CD14-positive monocyte (primary cell): Measurements from ENCODE around the gene PTGER1. TPM values are rescaled to one million over a fixed set of nuclear protein-coding genes. Genes with fewer than 3 reads are reported as not detected.
"Not testable (repeated sequence)": the region's sequence is repeated elsewhere in the genome, so short reads cannot be mapped to it uniquely, and the experiment has no call there.

Experiments used
- DNase-seq, 3 donors: peaks; one replicate each; pipeline ENCODE4 v3.0.0-alpha.2; 2011 to 2022
- H2AFZ ChIP-seq: 2 replicates; pipeline ENCODE4 v1.6.0; 2012; ENCODE audit warnings: mild to moderate bottlenecking, low read depth, low read length, inconsistent platforms; ENCODE audit not compliant: insufficient read depth, poor library complexity, severe bottlenecking
- H3K27ac ChIP-seq, 2 donors: 1 replicate in 1 of 2; 2 replicates in 1 of 2; pipeline ENCODE4 v1.5.1; 2012 to 2013; ENCODE audit warnings: low read length in 2 of 2, control low read depth in 1 of 2, inconsistent platforms in 1 of 2, low read depth in 1 of 2, mild to moderate bottlenecking in 1 of 2
- H3K27me3 ChIP-seq, 2 donors: one replicate each; pipeline versions ENCODE4 v1.6.0 to v1.6.1; 2011 to 2013; ENCODE audit warnings: low read length in 2 of 2; ENCODE audit not compliant: control insufficient read depth in 2 of 2, insufficient read depth in 2 of 2
- H3K36me3 ChIP-seq, 2 donors: replicated peaks in 1 of 2; 1 replicate in 1 of 2; 2 replicates in 1 of 2; pipeline versions ENCODE4 v1.5.1 to v1.6.1; 2012 to 2013; ENCODE audit warnings: low read length in 2 of 2, control low read depth in 1 of 2, inconsistent platforms in 1 of 2, mild to moderate bottlenecking in 1 of 2; ENCODE audit not compliant: insufficient read depth in 2 of 2, control insufficient read depth in 1 of 2
- H3K4me1 ChIP-seq, 2 donors: 1 replicate in 1 of 2; 2 replicates in 1 of 2; pipeline versions ENCODE4 v1.5.1 to v1.6.1; 2012 to 2013; ENCODE audit warnings: low read length in 2 of 2, control low read depth in 1 of 2, inconsistent platforms in 1 of 2, mild to moderate bottlenecking in 1 of 2, moderate library complexity in 1 of 2; ENCODE audit not compliant: insufficient read depth in 2 of 2, control insufficient read depth in 1 of 2
- H3K4me2 ChIP-seq: replicated peaks from 2 replicates; pipeline ENCODE3; 2012; ENCODE audit warnings: low read length, moderate library complexity, mild to moderate bottlenecking; ENCODE audit not compliant: poor library complexity, severe bottlenecking; ENCODE audit errors: extremely low read depth
- H3K4me3 ChIP-seq, 3 experiments: fragments of 200-600 bp in 1 of 3; sonication (generic) in 1 of 3; replicated peaks in 1 of 3; 1 replicate in 2 of 3; 2 replicates in 1 of 3; pipeline ENCODE4 v1.5.1; 2011 to 2013; ENCODE audit warnings: low read length in 3 of 3, mild to moderate bottlenecking in 3 of 3, control low read depth in 2 of 3, low read depth in 2 of 3, inconsistent platforms in 1 of 3, moderate library complexity in 1 of 3
- H3K79me2 ChIP-seq: 2 replicates; pipeline ENCODE4 v1.6.0; 2012; ENCODE audit warnings: mild to moderate bottlenecking, control low read depth, inconsistent platforms, low read length, moderate library complexity; ENCODE audit not compliant: insufficient read depth
- H3K9ac ChIP-seq: 2 replicates; pipeline ENCODE4 v1.6.0; 2017; ENCODE audit warnings: low read length, mild to moderate bottlenecking; ENCODE audit not compliant: insufficient read depth, poor library complexity, severe bottlenecking
- H3K9me3 ChIP-seq, 2 donors: replicated peaks in 1 of 2; 1 replicate in 1 of 2; 2 replicates in 1 of 2; pipeline versions ENCODE4 v1.5.1 to v1.6.1; 2012 to 2013; ENCODE audit warnings: low read length in 2 of 2, control low read depth in 1 of 2; ENCODE audit not compliant: control insufficient read depth in 1 of 2, insufficient read depth in 1 of 2
- H4K20me1 ChIP-seq: 2 replicates; pipeline ENCODE4 v1.6.0; 2012; ENCODE audit warnings: mild to moderate bottlenecking, low read length, control low read depth, moderate library complexity; ENCODE audit not compliant: insufficient read depth
- H3K27ac Mint-ChIP-seq, 7 donors: one replicate each; pipeline ENCODE4 v1.8.0; 2020; ENCODE audit warnings: mild to moderate bottlenecking in 7 of 7, mixed read lengths in 7 of 7, moderate library complexity in 6 of 7, inconsistent platforms in 2 of 7
- H3K27me3 Mint-ChIP-seq, 3 donors: one replicate each; pipeline ENCODE4 v1.8.0; 2021 to 2022; ENCODE audit warnings: low read depth in 3 of 3, mild to moderate bottlenecking in 3 of 3, mixed read lengths in 3 of 3, moderate library complexity in 3 of 3, inconsistent platforms in 1 of 3
- H3K36me3 Mint-ChIP-seq, 2 donors: one replicate each; pipeline ENCODE4 v1.8.0; 2020; ENCODE audit warnings: mixed read lengths in 2 of 2, inconsistent platforms in 1 of 2, mild to moderate bottlenecking in 1 of 2
- H3K4me1 Mint-ChIP-seq: one replicate; pipeline ENCODE4 v1.8.0; 2020; ENCODE audit warnings: mild to moderate bottlenecking, mixed read lengths
- H3K4me3 Mint-ChIP-seq, 2 donors: one replicate each; pipeline ENCODE4 v1.8.0; 2020; ENCODE audit warnings: mild to moderate bottlenecking in 2 of 2, mixed read lengths in 2 of 2, moderate library complexity in 1 of 2
- H3K9me3 Mint-ChIP-seq, 7 donors: one replicate each; pipeline ENCODE4 v1.8.0; 2020 to 2022; ENCODE audit warnings: mixed read lengths in 7 of 7, mild to moderate bottlenecking in 6 of 7, moderate library complexity in 6 of 7, inconsistent platforms in 2 of 7
- CTCF ChIP-seq: fragments of 200-600 bp; IDR thresholded peaks from one replicate; pipeline ENCODE4 v1.8.0; 2022; ENCODE audit warnings: antibody characterized with exemption, mild to moderate bottlenecking
- WGBS: methylation state at CpG from one replicate; pipeline ENCODE4 v1.1.5; 2013; ENCODE audit warnings: missing lambda C conversion rate; ENCODE audit not compliant: insufficient coverage; 5-methylcytosine and 5-hydroxymethylcytosine counted together
- intact Hi-C, 2 donors: fragments of 100-400 bp; cut with micrococcal nuclease; formaldehyde crosslinking; loops; one replicate each; pipeline versions ENCODE4 v1.15.0 to v1.15.1; 2023
- polyA plus RNA-seq, 3 donors: library from polyadenylated mRNA; depleted of rRNA in 1 of 3; unstranded in 2 of 3; stranded (reverse) in 1 of 3; fragments of 300-500 nt in 2 of 3; fragments of >200 nt in 1 of 3; fragmentation: Illumina TruSeq in 2 of 3; gene quantifications; 1 replicate in 2 of 3; 2 replicates in 1 of 3; pipeline ENCODE4 v1.2.3, GENCODE V29; 2012 to 2021

The PTGER1 gene
- polyA plus RNA-seq, 3 donors: not detected

GRCh38 chr19:14505488-14506239 is 30.5 kb upstream of the PTGER1 start:
- Histone ChIP-seq H3K4me3 (no peak overlapping the region), H3K4me1 (peaks cover 38 to 49% of the 10 kb centered on the region in 2 donors), H3K36me3 (no peaks in the 10 kb centered on the region), H2AFZ (no peak overlapping the region), H4K20me1 (no peaks in the 10 kb centered on the region), H3K4me2 (no peak overlapping the region), H3K9ac (no peak overlapping the region), H3K9me3 (no peaks in the 10 kb centered on the region), H3K27me3 (no peaks in the 10 kb centered on the region), H3K79me2 (no peaks in the 10 kb centered on the region), H3K27ac (no peak overlapping the region)
- H3K27me3 Mint-ChIP-seq: peaks cover 5 to 8% (median 5%) of the 10 kb centered on the region in 3 donors
- H3K4me1 Mint-ChIP-seq: peaks cover 48% of the 10 kb centered on the region
- DNase-seq: peak; percentile 47 to 63 (median 56)
- no peak overlapping the region for H3K4me3 Mint-ChIP-seq
- peak; percentile 95 for TF ChIP-seq CTCF
- intact Hi-C loops: no loop called here
- H3K9me3 Mint-ChIP-seq: no peaks in the 10 kb centered on the region
- 28% methylated on average over 13 of the region's 19 CpGs for WGBS
- H3K27ac Mint-ChIP-seq: peak overlapping the region in 6 of 7 donors; percentile 8 to 74 (median 42)
- H3K36me3 Mint-ChIP-seq: peaks cover 2 to 5% of the 10 kb centered on the region in 2 donors

- WGBS: no CpG with 5 or more reads among the region's 8 CpGs
- H3K27ac Mint-ChIP-seq, H3K9me3 ChIP-seq, H3K9ac ChIP-seq, H2AFZ ChIP-seq, H3K36me3 ChIP-seq, H3K27me3 ChIP-seq, H4K20me1 ChIP-seq, H3K4me2 ChIP-seq, H3K9me3 Mint-ChIP-seq, DNase-seq, intact Hi-C loops, H3K79me2 ChIP-seq, H3K27ac ChIP-seq, H3K4me3 ChIP-seq, H3K27me3 Mint-ChIP-seq, H3K36me3 Mint-ChIP-seq: not testable (repeated sequence)
- H3K4me1 Mint-ChIP-seq: peaks cover 37% of the 10 kb centered on the region
- peaks cover 27 to 38% of the 10 kb centered on the region in 2 donors for H3K4me1 ChIP-seq
- H3K4me3 Mint-ChIP-seq: peak overlapping the region in 1 of 2 donors; percentile 49
Measured at GRCh38 chr19:14504575-14504974, 29.4 kb upstream of the PTGER1 start.
